Subcutaneous adipose tissue (tissue), 4 donors: Measurements from ENCODE around the gene ZCCHC2. TPM values are rescaled to one million over a fixed set of nuclear protein-coding genes. Genes with fewer than 3 reads are reported as not detected.

Experiments used
- CTCF ChIP-seq: fragments of 450-650 bp; IDR thresholded peaks from one replicate; pipeline ENCODE4 v1.5.1; 2016; ENCODE audit warnings: low read depth, mild to moderate bottlenecking, control low read depth, antibody characterized with exemption, moderate library complexity
- total RNA-seq, 4 donors: library from RNA; depleted of rRNA; stranded (reverse); fragments of >200 nt; gene quantifications; one replicate each; pipeline ENCODE4 v1.1.0, GENCODE V29; 2016

ZCCHC2 gene
- total RNA-seq, 4 donors from 2014 or later, result 33.5 to 48.1 (median 37.1) TPM

GRCh38 chr18:62521593-62521992 is 1.2 kb upstream of the ZCCHC2 start:
- no peak for TF ChIP-seq CTCF

- no peak for TF ChIP-seq CTCF
These were observed 684 bp upstream of the ZCCHC2 start for GRCh38 chr18:62522178-62522503.

GRCh38 chr18:62523255-62523588 is 397 bp downstream of the ZCCHC2 start:
- no peak for TF ChIP-seq CTCF

GRCh38 chr18:62523631-62524439 is 1.0 kb downstream of the ZCCHC2 start:
- TF ChIP-seq CTCF, result no peak

- TF ChIP-seq CTCF, result no peak
These were observed 1.8 kb downstream of the ZCCHC2 start for GRCh38 chr18:62524440-62525200.

- no peak for TF ChIP-seq CTCF
These were observed 2.8 kb downstream of the ZCCHC2 start for GRCh38 chr18:62525608-62526007.
